HG02943 (cell line): ENCODE results near the gene EIF2AK3.

ENCODE experiments used
- ATAC-seq: cut with Tn5 transposase; IDR thresholded peaks from one replicate; pipeline ENCODE4 v1.9.1; 2021; ENCODE audit warnings: mild to moderate bottlenecking, low read depth, moderate library complexity; ENCODE audit not compliant: unreplicated experiment

Gene EIF2AK3

DNA sequence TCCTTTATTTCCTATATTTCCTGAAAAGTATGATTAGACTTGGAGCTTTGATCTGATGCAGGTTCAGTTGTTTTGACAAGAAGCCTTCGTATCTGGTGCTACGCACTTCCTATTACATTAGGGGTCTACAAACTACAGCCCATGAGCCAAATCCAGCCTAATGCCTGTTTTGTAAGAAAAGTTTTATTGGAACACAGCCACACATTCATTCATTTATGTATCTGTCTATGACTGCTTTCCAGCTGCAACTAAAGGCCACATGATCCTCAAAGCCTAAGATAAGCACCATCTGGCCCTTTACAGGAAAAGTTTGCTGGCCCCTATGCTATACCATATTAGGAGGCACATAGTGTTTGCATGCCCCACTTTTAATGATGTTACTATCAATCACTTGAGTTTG is 26.0 kb downstream of the EIF2AK3 start:
- ATAC-seq: no peak

DNA sequence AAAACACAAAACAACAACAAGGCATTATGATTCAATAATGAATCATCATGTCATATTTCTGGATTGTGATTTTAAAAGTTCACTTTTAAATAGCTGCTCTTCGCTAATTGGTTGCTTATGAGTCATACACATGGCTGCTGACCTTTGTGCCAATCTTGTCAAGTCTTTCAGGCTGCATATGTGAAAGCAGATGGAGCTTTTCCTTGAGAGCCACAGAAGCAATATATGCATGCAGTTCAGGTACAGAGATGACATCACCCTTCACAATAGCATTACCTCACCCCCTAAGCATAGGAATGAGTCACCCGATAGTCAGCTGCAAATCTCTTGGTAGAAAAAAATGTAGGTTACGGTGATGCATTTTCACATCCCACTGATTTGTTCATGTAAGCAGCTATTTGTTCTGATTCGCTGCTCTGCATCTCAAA is 27.2 kb downstream of the EIF2AK3 start:
- ATAC-seq: peak; percentile 99

DNA sequence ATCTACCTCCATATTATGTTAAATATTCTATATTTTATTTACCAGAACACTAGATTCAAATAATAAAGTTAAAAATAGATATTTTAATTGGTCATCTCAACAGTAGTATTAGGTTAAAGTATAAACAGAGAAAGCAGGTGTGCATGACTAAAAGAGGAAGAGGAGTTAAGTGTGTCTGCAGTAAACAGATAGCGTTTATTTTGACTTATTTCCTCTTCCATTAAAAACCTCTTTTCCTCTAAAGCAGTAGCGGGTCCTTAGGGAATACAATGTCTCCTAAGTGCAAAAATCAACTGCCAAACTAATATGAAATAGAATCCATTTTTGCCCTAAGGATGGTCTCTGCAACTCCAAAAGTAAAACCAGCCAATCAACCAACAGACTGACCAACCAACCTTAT is 27.7 kb downstream of the EIF2AK3 start:
- no peak for ATAC-seq

DNA sequence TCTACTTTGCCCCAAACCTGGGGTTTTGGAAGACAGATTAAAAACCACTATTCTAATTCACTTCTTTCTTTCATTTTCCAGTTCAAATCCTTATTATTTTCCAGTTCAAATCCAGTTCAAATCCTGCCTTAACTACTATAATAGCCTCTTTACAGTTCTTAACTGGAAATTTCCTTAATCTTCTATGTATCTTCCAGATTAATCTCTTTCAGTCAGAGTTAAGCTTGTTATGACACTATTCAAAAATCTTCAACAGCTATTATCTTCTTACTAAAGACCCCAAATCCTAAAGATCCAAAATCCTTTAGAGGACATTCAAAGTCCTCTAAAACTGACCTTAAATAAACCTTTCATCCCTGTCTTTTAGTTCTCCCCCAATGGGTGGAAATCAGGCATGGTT is 30.1 kb downstream of the EIF2AK3 start:
- no peak for ATAC-seq

DNA sequence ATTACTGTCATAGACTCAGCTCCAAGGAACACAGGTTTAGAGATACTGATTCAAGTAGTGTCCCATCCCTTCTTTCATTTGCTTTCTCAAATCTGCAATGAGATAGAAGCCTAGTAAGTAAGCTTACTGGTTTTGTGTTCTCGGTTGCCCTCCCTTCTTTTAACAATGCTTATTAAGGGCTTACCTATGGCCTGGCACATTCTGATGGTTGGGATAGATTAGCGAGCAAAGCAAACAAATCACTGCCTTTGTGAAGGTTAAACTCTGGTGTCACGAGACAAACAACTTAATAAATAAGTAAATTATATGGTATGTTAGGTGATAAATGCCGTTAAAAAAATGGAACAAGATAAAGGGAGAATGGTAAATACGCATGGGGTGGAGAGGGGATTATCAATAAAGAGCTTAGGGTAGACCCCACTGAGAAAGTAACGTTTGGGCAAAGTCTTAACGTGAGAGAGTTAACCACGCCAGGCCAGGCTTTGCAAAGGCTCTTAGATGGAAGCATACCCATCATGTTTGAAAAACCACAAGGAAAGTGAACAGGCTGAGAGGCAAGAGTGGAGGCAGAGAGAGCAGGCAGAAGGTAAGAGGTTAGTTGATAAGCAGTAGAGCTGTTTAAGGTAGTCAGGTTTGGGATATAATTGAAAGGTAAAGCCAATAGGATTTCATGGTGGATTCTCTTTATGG is 31.0 kb downstream of the EIF2AK3 start:
- ATAC-seq: no peak

DNA sequence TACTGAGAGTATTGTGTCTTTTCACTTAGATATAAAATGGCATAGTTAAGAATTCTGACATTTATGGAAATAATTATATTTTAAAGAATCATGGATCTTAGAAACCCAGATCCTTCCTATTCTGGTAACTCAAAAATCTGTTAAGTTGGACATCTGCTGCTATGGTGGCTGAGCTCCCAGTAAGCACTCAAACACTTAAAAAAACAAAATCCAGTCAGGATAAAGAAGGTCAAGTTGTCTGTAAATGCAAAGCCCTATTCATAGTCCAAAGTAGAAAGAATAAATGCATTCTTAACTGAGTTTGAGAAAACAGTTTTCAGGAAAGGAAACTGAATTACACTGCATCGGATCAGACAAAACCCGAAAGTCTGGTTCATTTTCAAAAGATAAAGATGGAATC is 35.6 kb downstream of the EIF2AK3 start:
- ATAC-seq: no peak

DNA sequence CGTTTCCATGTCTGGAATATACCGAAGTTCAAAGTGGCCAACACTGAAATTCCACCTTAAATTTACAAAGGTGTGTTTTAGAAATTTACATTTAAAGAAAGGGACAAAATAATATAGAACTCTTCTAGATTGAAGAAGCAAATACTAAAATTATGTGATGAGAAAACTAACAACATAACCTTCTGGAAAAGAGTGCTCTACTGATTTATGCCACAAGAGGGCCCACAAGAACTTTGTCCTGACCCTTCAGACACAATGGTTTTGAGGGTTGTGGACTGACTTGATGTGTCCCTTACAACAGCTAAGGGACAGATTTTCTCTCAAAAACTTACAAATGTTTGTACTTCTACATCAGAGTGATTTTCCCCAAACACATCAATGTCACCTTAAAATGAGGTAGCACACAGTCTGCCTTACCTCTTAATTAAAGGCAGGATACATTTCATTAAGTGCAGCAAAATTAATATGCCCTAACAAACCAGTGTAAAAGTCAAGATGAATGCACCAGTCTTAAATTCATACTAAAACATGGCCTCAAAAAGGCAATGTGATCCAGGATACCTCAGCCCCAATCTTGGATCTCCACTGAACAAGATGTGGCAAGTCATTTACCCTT is 36.2 kb downstream of the EIF2AK3 start:
- ATAC-seq: no peak

DNA sequence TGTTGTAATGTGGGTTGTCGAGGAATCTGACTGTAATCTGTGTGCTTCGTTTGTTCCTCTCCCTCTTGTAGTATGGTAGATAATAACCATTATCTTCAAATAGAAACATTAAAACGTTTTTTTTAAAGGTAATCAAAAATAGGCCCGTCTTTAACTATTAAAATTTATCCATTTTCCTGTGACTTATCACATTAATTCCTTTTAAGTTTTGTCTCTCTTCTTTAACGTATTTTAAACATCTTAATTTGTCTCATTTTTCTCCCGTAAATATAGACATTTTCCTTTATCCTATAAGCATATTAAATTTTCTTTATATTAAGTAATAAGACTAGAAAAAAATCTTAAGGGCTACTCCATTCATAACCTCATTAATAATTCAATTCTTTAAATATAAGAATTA is 41.3 kb downstream of the EIF2AK3 start:
- ATAC-seq: no peak

DNA sequence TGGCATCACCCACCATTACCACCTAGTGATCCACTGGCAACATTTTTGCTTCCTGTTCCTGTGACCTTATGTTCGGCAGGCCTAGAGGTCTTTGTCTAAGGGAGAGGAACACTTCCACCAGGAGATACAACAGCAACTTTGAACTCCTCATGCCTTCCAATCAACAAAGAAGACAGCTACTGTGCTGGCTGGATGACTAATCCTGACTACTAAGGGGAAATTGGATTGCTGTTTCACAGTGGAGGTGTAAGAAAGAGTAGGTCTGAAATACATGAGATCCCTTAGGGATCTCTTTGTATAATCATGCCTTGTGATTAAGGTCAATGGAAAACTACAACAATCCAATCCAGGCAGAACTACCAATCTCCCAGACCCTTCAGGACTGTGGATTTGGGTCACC is 45.2 kb downstream of the EIF2AK3 start:
- ATAC-seq: no peak

DNA sequence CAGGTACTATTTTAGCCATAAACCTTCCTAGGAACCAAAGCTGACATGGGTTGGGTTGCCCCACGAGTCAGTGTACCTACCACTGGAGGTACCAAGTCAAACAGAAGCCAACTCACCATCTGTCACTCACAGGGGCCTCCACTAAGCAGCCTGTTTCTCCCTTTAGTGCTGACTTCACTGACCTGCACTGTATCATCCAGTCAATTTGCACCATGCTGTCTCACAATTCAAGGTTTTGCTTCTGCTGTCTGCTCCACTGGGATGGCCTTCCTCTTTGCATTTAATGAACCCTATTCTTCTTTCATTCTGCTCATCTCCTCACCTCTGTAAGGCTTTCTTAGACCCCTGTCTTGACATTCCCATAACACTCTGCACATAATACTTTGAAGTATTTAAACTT is 47.2 kb downstream of the EIF2AK3 start:
- ATAC-seq: no peak

DNA sequence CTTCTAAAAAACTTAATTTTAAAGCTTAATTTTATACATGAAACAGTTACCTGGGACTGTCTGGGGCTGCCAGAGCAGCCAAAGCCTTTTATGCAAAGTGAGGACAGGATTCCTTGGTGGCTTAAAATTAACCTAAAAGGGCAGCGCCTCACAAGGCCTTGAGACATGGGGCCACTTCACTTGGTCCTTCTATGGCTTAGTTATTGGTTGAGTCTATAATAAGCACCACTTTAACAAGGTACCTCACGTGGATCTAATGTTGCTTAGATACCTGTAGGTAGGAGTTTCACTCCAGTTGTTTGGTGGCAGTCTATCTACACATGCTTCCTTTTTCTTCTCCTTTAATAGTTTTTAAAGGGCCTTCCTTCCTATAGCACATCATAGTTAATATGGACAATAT is 51.6 kb downstream of the EIF2AK3 start:
- ATAC-seq: no peak

DNA sequence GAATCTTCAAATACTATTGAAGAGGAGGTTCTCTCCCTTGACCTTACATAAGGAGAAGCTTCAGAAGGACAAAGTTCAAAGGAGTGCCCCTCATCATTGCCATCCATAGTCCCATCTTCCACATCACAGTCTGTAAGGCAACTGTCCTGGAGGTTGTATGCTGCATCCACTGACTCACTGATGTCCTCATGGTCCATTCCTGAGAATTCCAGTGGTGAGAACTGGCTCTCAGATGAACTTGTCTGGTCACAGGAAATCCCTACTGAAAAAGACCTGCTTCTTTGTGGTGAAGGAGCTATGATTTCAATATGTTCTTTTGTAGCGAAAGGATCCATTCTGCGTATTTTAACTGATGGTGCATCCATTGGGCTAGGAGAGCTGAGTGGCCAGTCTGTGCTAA is 52.2 kb downstream of the EIF2AK3 start:
- no peak for ATAC-seq

DNA sequence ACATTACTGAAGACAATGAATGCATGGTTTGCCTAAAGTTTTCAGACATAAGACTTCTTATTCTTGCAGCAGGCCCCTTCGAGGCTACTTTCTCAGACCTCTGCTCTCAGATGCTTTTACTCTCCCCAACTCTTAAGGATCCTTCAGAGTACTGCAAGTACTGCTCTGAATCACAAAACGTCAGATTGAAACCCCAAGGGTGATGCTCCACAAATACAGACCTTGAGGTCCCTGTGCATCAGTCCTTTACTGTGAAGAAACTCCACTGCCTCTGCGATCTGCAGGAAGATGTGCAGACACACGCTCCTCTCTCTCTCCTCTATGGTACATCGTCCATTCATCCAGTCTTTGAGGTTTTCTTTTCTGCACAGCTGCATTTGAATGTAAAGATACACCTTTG is 52.8 kb downstream of the EIF2AK3 start:
- no peak for ATAC-seq

DNA sequence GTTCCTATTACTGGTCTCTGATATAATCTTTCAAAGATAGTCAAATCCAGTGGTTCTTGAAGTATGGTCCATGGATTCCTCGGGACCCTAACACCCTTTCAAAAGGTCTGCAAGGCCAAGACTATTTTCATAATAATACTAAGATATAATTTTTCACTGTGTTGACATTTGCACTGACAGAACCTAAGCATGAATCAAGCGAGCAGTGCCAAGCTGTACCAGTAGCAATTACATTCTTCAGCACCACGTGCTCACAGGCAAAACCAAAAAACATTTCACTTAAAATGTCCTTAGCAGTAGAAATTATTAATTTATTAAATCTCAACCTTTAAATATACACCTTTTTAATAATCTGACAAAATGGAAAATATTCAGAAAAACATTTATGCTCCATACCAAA is 59.1 kb downstream of the EIF2AK3 start:
- ATAC-seq: no peak

DNA sequence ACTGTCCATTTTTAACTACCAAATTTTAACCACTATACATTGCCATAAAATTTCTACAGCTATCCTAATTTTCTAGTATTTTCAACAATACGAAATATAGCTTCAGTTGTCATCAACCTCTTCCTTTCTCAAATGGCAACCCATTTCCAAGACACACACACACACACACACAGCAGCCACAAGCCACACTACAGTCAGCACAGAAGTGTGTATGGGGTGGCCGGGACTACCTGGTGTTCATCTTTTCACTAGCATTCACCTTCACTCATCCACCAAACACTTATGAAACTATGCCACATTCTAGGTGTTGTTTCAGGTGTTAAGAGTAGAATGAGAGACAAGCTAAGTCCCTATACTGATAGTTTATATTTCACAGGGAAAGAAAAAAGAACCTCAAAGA is 62.9 kb downstream of the EIF2AK3 start:
- no peak for ATAC-seq

DNA sequence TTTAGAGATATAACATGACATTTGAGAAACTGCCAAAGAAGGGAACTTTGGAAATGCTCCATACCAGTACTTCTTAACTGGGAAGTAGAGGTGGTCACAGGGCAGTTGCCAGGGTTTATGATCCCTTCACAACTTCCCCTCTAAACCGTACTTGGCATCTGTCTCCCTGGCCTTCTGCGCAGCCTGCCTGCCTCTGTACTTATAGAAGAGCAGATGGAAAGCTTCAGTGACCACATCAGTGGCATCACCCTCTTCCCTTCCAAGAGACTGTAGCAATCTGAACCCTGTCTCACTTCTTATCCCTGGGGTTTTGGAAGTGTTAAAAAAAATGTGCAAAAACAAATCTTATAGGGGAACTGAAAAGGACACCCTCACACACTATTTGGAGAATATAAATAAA is 64.1 kb downstream of the EIF2AK3 start:
- no peak for ATAC-seq

DNA sequence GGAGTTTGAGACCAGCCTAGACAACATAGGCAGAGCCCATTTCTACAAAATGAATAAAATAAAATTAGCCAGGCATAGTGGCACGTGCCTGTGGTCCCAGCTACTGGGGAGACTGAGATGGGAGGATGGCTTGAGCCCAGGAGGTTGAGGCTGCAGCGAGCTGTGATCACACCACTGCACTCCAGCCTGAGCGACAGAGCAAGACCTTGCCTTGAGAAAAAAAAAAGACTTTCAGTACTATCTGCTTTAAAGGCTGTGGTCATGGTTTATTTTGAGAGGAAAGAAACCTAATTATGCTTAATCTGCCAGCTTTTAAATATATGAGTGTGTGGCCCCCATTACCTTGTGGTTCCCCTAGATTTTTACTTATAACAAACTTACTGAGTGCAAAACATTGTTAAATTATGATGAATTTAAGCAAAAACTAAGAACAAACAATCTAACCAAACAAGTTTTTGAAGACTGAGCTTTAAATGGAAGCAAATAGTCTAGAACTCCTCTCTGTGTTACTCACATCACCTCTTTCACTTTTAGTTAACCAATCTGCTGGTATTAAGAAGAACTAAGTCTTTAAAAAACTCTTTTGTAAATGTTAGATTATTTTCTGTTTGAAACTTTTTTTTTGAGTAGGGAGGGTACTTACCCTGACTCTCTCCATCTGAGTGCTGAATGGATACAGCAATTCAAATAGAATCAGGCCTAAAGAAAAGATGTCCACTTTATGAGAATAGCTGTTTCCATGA is 65.4 kb downstream of the EIF2AK3 start:
- ATAC-seq: no peak

DNA sequence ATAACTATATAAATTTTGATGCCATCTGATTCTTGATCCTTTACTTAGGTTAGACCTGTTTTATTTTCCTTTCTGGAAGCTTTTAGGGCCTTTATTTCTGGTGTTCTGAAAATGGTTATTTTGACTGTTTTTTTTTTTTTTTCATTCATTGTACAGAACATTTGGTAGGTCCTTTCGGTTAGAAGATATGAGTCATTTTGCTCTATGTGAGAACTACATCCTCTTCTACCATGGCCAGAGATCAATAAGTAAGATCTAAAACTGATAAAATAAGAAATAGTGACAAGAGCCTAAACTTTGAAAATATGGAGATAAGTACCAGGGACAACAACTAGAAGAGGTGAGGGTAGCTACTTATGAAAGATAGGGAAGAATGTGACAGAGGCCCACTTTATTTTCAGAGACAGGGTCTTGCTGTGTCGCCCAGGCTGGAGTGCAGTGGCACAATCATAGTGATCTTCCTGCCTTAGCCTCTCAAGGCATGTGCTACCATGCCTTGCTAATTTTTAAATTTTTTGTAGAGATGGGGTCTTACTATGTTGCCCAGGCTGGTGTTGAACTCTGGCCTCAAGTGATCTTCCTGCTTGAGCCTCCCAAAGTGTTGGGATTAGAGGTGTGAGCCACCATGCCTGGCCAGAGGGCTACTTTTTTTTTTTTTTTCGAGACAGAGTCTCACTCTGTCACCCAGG is 66.5 kb downstream of the EIF2AK3 start:
- ATAC-seq: no peak

DNA sequence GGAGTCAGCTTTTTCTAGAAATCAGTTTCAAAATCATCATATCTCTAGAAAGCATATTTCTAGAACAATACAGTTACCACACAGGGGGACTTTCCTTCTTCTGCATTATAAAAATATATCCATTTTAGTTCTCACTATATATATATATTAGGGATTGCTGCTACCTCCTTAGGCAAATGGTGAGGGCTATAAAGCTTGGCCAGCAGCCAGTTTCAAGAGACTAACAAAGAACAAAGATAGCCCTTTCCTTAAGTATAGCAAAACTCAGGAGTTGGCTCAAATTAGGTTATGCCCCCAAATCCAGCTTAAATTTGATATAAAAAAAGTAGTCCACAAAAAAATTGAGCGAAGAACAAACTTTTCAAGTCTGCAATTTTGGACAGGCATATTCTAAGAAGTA is 70.0 kb downstream of the EIF2AK3 start:
- ATAC-seq: no peak

DNA sequence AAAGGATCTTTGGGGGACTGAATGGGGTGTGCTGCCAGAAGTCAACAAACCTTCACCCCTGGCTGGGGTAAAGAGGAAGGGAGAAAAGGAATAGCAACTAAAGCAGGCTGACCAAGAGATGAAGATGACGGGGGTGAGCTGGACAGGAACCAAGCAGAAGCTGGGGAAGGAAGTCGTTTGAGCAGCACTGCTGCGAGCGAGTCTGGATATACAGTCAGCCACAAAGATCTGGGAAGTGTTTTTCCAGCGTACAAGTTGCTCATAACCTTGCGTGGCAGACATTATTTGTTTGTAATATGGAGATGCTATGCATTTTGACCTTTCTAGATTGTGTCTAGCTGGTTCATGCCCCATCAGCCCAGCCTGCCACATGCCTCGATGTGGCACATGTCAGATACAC is 71.2 kb downstream of the EIF2AK3 start:
- ATAC-seq: no peak

DNA sequence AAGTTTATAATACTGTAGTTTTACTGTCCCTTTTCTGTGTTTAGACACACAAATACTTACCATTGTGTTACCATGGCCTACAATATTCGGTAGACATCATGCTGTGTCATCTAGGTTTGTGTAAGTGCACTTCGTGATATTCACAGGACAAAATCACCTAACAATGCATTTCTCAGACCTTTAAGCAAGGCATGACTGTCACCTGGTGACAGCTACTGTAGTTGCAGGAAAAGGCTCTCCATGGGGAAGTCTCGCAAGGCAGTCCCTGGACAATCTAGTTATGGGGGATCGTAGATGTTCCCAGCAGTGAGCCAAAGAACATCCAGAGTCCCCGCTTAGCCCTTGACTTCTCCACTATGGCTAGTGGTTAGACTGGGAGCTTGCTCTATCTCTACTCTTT is 73.1 kb downstream of the EIF2AK3 start:
- no peak for ATAC-seq
